HG03558 (cell line): Measurements from ENCODE around the gene H2AZ2.
"Not testable (repeated sequence)": the region's sequence is repeated elsewhere in the genome, so short reads cannot be mapped to it uniquely, and the experiment has no call there.

Source experiments
- ATAC-seq: cut with Tn5 transposase; IDR thresholded peaks from one replicate; pipeline ENCODE4 v1.9.1; 2021; ENCODE audit warnings: moderate number of reproducible peaks; ENCODE audit not compliant: unreplicated experiment; ENCODE audit errors: extremely low read depth

Gene H2AZ2

DNA sequence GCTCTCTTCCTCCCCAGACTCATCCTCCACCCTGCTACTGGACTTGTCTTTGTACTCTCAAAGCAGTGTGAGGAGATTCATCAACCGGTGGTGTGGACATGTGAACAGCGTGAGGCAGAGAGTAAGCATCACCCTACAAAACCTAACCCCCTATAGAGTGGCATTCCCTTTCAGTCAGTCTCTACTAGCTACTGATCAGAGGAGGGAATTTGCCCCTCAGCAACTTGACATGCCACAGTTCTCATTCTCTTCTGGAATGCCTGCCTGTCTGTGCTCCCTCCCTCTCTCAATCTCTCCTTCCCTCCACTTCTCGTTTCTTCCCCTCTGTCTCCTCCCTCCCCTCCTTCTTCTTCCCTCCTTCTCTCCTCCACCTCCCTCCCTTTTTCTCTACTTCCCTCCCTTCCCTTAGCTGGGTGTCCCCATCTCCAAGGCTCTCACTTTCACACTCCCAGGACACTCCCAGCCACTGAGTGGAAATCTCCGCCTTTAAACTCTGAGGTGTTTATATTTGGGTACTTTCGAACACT is 24.6 kb downstream of the H2AZ2 start:
- ATAC-seq: no peak

DNA sequence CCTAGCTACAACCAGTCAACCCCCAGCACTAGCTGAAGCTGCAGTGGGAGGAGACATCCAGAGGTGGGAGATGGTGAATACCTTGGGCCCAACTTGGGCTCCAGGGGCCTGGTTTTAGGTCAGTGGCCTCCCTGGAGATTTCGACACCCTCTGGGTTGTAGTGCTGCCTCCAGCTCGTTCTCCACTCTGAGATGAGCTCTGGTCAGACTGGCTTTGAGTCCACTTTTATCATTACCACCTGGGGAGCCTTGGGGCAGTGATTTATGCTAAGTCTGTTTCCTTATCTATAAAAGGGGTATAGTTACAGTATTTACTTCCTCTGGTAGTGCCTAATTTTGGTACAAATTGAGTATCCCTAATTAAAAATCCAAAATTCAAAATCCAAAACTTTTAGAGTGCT is 28.6 kb downstream of the H2AZ2 start:
- ATAC-seq: no peak

DNA sequence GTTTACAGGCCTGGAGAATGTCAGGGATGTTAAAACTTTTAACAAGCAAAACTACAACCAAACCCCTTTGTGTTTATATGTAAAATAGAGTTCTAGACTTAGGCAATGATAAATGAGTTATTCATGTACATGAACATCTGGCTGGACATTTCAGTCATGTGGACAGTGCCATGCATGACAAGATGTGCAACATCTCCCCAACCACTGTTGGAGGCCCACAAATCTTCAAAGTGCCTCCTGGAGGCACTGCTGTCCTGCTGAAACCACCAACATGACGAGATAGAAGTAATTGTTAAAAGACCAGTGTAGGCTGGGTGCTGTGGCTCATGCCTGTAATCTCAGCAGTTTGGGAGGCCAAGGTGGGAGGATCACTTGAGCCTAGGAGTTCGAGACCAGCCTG is 33.0 kb downstream of the H2AZ2 start:
- ATAC-seq: no peak

DNA sequence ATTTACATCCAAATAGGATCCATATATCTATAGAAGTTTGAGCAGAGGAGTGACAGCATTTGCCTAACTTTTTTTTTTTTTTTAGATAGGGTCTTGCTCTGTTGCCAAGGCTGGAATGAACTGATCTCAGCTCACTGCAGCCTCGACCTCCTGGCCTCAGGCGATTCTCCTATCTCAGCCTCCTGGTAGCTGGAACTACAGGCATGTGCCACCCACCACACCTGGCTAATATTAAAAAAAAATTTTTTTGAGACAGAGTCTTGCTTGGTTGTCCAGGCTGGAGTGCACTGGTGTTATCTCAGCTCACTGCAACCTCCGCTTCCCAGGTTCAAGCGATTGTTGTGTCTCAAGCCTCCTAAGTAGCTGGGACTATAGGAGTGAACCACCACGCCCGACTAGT is 36.3 kb downstream of the H2AZ2 start:
- no peak for ATAC-seq

DNA sequence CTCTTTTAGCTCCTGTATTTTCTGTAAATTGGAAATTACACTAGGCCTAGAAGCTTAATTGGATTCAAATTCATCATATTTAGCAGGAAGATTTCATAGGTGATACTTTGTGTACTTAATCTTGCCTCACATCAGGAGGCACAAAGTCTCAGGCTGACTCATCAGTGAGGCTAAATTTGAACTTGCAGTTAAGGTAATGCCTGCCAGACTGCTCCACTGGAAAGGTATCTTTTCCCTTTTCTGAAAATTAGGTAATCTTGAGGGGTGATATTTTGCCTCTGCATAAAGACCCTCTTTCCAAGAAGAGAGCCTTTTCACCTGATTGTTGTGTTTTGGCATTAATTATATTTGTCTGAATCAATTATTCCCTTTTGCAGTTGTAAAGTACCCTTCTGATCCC is 36.8 kb downstream of the H2AZ2 start:
- ATAC-seq: no peak

DNA sequence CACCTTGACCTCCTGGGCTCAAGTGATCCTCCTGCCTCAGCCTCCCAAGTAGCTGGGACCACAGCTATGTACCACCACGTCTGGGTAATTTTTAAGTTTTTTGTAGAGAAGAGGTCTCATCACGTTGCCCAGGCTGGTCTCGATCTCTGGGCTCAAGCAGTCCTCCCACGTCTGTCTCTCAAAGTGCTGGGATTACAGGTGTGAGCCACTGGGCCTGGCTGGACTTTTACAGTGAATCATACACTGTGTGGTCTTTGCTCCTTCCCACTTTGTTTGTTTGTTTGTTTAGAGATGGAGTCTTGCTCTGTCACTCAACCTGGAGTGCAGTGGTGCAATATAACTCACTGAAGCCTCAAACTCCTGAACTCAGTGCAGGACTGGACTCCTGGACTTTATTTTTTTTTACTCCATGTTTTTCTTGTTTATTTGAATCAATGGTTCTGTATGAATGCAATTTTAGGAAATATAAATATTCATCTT is 38.9 kb downstream of the H2AZ2 start:
- no peak for ATAC-seq

DNA sequence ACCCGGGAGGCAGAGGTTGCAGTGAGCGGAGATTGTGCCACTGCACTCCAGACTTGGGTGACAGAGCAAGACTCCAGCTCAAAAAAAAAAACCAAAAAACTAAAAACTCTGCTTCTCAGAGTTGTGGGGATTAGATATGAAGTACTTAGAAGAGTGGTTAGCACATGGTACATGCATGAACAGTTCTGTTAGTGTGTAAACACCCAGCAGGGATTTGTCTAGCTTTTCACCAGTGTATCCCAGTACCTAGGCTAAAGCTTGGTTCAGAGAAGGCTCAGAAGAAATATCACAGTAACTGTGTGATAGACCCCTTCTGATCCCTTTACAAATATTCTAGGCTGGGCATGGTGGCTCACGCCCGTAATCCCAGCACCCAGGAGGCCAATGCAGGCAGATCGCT is 41.9 kb downstream of the H2AZ2 start:
- no peak for ATAC-seq

- ATAC-seq: not testable (repeated sequence)
These were observed 43.9 kb downstream of the H2AZ2 start for GRCh38 chr7:44803828-44804519.

DNA sequence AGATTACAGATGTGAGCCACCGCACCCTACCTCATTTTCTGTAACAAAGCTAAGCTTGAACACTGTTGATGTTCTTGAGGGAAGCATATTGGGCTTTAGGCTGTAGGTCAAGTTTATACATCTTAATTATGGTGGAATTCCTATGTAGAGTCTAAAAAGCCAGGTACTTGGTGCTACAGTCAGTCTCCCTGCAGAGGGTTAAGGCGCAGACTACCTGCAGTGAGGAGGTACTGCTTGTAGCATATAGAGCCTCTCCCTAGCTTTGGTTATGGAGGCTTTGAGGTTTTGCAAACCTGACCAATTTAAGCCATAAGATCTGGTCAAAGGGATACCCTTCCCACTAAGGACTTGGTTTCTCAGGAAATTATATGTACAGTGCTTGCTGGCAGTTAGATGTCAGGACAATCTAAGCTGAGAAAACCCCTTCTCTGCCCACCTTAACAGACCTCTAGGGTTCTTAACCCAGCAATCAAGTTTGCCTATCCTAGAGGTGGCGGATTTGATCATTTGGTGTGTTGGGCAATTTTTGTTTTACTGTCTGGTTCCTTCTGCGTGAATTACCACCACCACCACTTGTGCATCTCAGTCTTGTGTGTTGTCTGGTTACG is 45.4 kb downstream of the H2AZ2 start:
- no peak for ATAC-seq

GRCh38 chr7:44801890-44802289 is 46.0 kb downstream of the H2AZ2 start:
- no peak for ATAC-seq

DNA sequence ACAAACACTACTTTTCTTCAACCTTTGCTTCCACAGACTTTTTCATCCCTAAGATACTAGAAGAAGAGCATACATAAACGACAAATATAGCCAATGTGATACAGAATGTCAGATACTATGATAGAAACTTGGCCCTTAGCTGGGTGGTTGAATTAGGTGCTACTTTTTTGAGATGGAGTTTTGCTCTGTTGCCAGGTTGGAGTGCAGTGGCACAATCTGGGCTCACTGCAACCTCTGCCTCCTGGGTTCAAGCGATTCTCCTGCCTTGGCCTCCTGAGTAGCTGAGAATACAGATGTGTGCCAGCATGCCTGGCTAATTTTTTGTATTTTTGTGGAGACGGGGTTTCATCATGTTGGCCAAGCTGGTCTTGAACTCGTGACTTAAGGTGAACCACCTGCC is 47.9 kb downstream of the H2AZ2 start:
- no peak for ATAC-seq

GRCh38 chr7:44798649-44799305 is 49.1 kb downstream of the H2AZ2 start:
- ATAC-seq: no peak

DNA sequence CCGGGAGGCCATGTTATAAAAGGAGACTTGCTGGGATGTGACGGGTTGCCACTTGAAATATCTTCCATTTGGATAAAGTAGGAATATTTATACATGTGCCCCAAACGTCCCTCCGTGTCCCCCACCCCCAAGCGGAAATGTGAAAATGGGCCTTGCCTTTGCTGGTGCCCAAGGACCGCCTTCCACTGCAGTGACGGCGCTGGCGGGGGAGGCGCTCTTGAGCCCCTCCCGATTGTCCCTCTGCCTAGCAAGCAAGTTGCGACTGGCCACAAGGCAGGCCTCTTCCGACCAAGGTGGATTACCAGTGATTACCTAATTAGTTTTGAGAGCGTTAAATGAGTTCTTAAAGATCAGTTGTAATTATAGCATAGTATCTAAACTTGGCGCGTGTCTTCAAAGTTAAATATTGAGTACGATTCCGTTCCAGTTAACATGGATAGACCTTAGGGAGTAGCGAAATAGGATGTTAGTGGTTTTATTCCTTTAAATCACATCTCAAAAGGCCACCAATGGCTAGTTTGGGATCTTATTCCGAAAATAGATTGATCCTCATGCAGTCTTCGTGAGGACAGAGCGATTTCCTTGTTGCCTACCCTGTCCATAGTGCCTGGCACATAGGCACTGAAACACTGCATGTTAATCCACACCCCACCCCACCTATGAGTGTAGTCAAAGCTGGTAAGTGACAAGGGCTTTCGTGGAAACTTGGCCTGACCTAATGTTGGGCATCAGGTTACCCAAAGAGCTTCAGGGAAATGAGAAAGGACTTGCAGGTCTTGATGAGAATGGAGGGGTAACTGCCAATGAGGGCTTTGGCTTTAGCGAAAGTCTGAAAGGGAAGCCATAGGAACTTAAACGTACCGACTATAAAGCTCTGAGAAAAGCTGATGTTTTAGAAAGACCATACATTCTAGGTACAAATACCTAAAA is 50.3 kb downstream of the H2AZ2 start:
- no peak for ATAC-seq

DNA sequence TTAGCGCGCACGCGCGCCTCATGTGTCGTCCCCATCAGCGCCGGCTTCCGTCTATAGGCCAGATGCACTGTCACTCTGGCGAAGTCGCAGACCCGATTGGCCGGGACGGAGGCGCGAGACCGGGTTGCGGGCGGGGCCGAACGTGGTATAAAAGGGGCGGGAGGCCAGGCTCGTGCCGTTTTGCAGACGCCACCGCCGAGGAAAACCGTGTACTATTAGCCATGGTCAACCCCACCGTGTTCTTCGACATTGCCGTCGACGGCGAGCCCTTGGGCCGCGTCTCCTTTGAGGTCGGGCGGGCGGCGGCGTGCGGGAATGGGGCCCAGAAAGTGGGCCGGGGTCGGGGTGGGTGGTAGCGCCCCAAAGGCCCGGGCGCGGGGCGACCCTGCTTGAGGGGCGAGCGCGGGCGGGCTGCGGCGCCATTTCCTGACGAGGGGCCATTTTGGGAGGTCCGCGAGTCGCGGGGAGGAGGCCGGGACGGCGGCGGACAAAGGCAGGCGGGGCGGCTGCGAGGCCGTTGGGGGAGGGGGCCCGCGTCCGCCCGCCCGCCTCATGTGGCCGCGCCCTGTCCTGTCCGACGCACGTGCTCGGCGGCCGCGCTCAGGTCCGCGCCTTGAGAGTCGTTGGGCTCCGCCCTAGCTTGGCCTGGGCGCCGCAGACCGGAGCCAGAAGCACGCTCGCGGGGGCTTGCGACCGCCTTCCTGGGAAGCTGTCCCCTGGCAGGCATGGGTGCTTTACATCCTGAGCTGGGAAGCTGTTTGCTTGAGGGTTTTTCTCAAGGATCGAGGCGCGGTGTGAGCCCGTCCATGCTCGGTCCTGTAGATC is 51.2 kb downstream of the H2AZ2 start, which contains the start of gene PPIA:
PPIA (plus strand) TSS at position 178 of the 825 bp plus-strand sequence; CDS start at position 222, 44 bp downstream.
- ATAC-seq: no peak

- no peak for ATAC-seq
These were observed 51.8 kb downstream of the H2AZ2 start for GRCh38 chr7:44796034-44796503.

- ATAC-seq: no peak
These were observed 53.6 kb downstream of the H2AZ2 start for GRCh38 chr7:44794331-44794730.

- ATAC-seq: no peak
These were observed 54.0 kb downstream of the H2AZ2 start for GRCh38 chr7:44793919-44794318.

DNA sequence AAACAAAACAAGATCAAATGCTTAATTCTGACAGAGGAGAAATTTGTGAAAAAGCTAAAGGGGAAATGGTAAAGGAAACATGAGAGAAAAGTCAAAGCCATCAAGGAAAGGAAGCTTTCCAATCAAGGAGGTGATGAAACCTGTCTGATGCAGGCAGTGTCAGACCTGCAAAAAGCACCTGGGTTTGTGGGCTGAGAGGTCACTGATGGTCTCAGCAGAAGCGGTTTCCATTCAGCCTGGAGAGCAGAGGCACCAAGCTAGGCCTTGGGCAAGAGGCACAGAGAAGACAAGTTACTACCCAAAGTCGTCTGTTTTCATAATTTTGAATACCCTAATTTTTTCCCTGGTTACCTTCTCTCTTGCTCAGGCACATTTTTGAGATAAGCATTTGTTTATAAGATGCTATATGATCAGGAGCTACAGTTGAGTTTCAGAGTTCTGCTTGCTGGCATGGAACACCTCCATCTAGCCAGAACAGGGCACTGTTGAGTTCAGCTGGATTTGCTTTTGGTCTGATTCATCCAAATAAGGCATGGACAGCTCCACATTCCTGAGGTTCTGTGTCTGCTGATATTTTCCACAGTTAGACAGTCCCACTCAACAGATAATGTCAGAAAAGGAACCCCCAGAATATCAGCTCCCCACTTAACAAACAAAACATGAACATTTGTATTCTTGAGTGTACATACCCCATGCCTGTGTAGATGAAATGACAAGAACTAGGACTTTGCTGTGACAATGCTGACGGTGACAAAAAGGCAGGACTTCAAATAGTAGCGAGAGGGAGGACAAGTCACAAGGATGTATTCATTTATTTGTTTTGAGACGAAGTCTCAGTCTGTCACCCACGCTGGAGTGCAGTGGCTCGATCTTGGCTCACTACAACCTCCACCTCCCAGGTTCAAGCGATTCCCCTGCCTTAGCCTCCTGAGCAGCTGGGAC is 56.3 kb downstream of the H2AZ2 start:
- ATAC-seq: no peak
